HepG2 (cell line): Measurements from ENCODE around the gene MRAP. TPM values are rescaled to one million over a fixed set of nuclear protein-coding genes. Genes with fewer than 3 reads are reported as not detected.

Source experiments
- ARID2 ChIP-seq: sonication (generic); formaldehyde crosslinking; IDR thresholded peaks from 2 replicates; pipeline ENCODE4 v1.8.1; 2022; ENCODE audit warnings: mild to moderate bottlenecking, missing genetic modification reagents, borderline replicate concordance
- DMAP1 ChIP-seq: IDR thresholded peaks from 2 replicates; pipeline ENCODE4 v1.6.1; 2016
- ELF1 ChIP-seq: sonication (generic); formaldehyde crosslinking; IDR thresholded peaks from 2 replicates; pipeline ENCODE4 v1.4.0; 2020; ENCODE audit warnings: missing genetic modification reagents
- ELF4 ChIP-seq: sonication (generic); formaldehyde crosslinking; IDR thresholded peaks from 2 replicates; pipeline ENCODE4 v1.5.0; 2020; ENCODE audit warnings: missing genetic modification reagents, mild to moderate bottlenecking, moderate library complexity, borderline replicate concordance
- FOXA3 ChIP-seq: IDR thresholded peaks from 2 replicates; pipeline ENCODE4 v1.6.1; 2016; ENCODE audit warnings: missing genetic modification reagents, missing compliant biosample characterization
- MTF1 ChIP-seq: sonication (generic); formaldehyde crosslinking; IDR thresholded peaks from 2 replicates; pipeline ENCODE4 v1.5.0; 2020; ENCODE audit warnings: missing genetic modification reagents
- POLR2AphosphoS5 ChIP-seq: IDR thresholded peaks from 2 replicates; pipeline ENCODE4 v1.6.1; 2012; ENCODE audit warnings: low read depth, low read length
- RELA ChIP-seq: sonication (generic); formaldehyde crosslinking; IDR thresholded peaks from 2 replicates; pipeline ENCODE4 v1.4.0; 2020; ENCODE audit warnings: missing genetic modification reagents
- RFX1 ChIP-seq: fragments of 450-650 bp; IDR thresholded peaks from 2 replicates; pipeline ENCODE4 v1.6.1; 2017
- SAP130 ChIP-seq: IDR thresholded peaks from 2 replicates; pipeline ENCODE4 v1.6.1; 2016; ENCODE audit warnings: low read depth
- SP2 ChIP-seq: sonication (generic); formaldehyde crosslinking; IDR thresholded peaks from 2 replicates; pipeline ENCODE4 v1.5.1; 2020; ENCODE audit warnings: mild to moderate bottlenecking, missing genetic modification reagents
- STAG1 ChIP-seq: sonication (generic); formaldehyde crosslinking; IDR thresholded peaks from 2 replicates; pipeline ENCODE4 v1.4.0; 2020; ENCODE audit warnings: missing genetic modification reagents
- YY1 ChIP-seq: IDR thresholded peaks from 2 replicates; pipeline ENCODE4 v1.6.1; 2011; ENCODE audit warnings: low read length, low read depth, moderate library complexity, mild to moderate bottlenecking; ENCODE audit not compliant: insufficient read depth, insufficient replicate concordance
- ZBTB3 ChIP-seq: sonication (generic); formaldehyde crosslinking; IDR thresholded peaks from 2 replicates; pipeline ENCODE4 v1.4.0; 2020; ENCODE audit warnings: low read depth, mild to moderate bottlenecking, moderate library complexity, missing genetic modification reagents, borderline replicate concordance
- ZNF230 ChIP-seq: sonication (generic); formaldehyde crosslinking; IDR thresholded peaks from 2 replicates; pipeline ENCODE4 v1.4.0; 2020; ENCODE audit warnings: mild to moderate bottlenecking, missing genetic modification reagents
- ZNF235 ChIP-seq: sonication (generic); formaldehyde crosslinking; IDR thresholded peaks from 2 replicates; pipeline ENCODE4 v1.8.1; 2023; ENCODE audit warnings: mild to moderate bottlenecking, missing genetic modification reagents, borderline replicate concordance
- ZNF292 ChIP-seq: sonication (generic); formaldehyde crosslinking; IDR thresholded peaks from 2 replicates; pipeline ENCODE4 v1.8.1; 2022; ENCODE audit warnings: mild to moderate bottlenecking, low read depth, missing genetic modification reagents, borderline replicate concordance
- ZNF354B ChIP-seq: sonication (generic); formaldehyde crosslinking; IDR thresholded peaks from 2 replicates; pipeline ENCODE4 v1.8.0; 2022; ENCODE audit warnings: mild to moderate bottlenecking, missing genetic modification reagents
- ZNF749 ChIP-seq: sonication (generic); formaldehyde crosslinking; IDR thresholded peaks from 2 replicates; pipeline ENCODE4 v1.8.0; 2022; ENCODE audit warnings: mild to moderate bottlenecking, missing genetic modification reagents, moderate library complexity, borderline replicate concordance
- ZNF781 ChIP-seq: sonication (generic); formaldehyde crosslinking; IDR thresholded peaks from 2 replicates; pipeline ENCODE4 v1.5.1; 2020; ENCODE audit warnings: borderline replicate concordance, mild to moderate bottlenecking, missing genetic modification reagents; ENCODE audit errors: not compliant biosample characterization
- ZSCAN9 ChIP-seq: IDR thresholded peaks from 2 replicates; pipeline ENCODE4 v1.6.1; 2016; ENCODE audit warnings: borderline replicate concordance
- polyA plus RNA-seq, 8 experiments: library from polyadenylated mRNA; depleted of rRNA in 3 of 8; stranded (reverse) in 7 of 8; unstranded in 1 of 8; fragments of >200 nt; fragmentation: Illumina TruSeq in 4 of 8; extraction: Trizol in 4 of 8; gene quantifications; 2 replicates each; pipeline versions ENCODE4 v1.2.1 to v1.2.3, GENCODE V29; 2011 to 2016; ENCODE audit warnings: low read depth in 4 of 8, missing spikeins in 1 of 8, mixed read lengths in 1 of 8; ENCODE audit not compliant: insufficient read depth in 1 of 8
- total RNA-seq, 5 experiments: library from RNA; depleted of rRNA; stranded (reverse); fragments of >200 nt; fragmentation: Illumina TruSeq; extraction: Trizol; gene quantifications; 2 replicates each; pipeline ENCODE4 v1.2.3, GENCODE V29; 2016; ENCODE audit warnings: low read depth in 1 of 5
- TF ChIP-seq, protein P1 (sequence below): sonication (generic); formaldehyde crosslinking; IDR thresholded peaks from 2 replicates; pipeline ENCODE4 v1.5.1; 2020; ENCODE audit warnings: mild to moderate bottlenecking, missing genetic modification reagents, borderline replicate concordance
- TF ChIP-seq, protein P2 (sequence below): sonication (generic); formaldehyde crosslinking; IDR thresholded peaks from 2 replicates; pipeline ENCODE4 v1.4.0; 2020; ENCODE audit warnings: mild to moderate bottlenecking, missing genetic modification reagents
- TF ChIP-seq, protein P3 (sequence below): sonication (generic); formaldehyde crosslinking; IDR thresholded peaks from 2 replicates; pipeline ENCODE4 v1.4.0; 2020; ENCODE audit warnings: missing genetic modification reagents, mild to moderate bottlenecking, borderline replicate concordance
- TF ChIP-seq, protein P4 (sequence below): IDR thresholded peaks from 2 replicates; pipeline ENCODE4 v1.6.1; 2016; ENCODE audit warnings: low read depth
- TF ChIP-seq, protein P5 (sequence below): sonication (generic); formaldehyde crosslinking; IDR thresholded peaks from 2 replicates; pipeline ENCODE4 v1.5.0; 2020; ENCODE audit warnings: missing genetic modification reagents

MRAP gene
- total and polyA plus RNA-seq, 2 of the 13 experiments (the other 11 are each of a cell fraction or from before 2014, with no cell fraction given), result 0.46 to 1.2 TPM

DNA sequence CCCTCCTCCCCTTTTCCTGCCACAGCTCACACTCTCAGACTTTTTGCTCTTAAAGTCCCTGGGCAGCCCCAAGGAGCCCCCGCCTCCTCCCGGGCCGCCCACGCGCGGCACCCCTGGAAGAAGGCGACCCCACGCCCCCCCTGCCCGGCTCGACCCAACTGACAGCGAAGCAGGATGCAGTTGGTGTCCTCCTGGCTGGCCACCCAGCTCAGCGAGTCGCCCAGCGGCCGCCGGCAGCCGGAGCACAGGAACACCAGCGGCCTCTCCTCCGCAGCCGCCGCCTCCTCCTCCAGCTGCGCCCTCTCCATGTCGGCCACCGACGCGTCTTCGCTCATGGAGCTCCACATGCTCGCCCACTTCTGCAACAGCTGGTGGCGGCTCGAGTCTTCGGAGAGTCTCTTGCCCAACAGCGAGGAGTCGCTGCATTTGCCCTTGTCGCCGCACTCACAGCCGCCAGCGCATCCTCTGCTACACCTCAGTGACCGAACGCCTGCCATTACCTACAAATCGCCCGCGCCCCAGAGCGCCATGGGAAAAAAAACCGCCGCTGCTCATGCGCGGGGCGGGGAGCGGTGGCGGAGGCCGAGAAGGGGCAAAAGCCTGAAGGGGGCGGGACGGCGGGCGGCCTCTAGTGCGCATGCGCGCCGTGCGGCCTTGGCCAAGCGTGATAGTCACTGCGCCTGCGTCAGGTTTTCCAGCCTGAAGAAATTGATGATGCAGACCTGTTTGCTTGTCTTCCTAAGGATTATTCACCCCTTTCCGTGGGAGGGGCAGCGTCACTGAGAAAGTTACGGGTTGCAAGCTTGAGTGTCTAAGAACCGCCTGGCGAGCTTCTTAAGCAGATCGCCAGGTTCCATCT is 19.9 kb upstream of the MRAP start, which contains the start of gene MIS18A (continued):
- TF ChIP-seq FOXA3 (CRISPR knock-in tag), result no peak
- no peak for TF ChIP-seq ELF4
- TF ChIP-seq ELF1 (CRISPR knock-in tag), result 0 out of 2 replicates have a peak, but pooled peaks have one; percentile 47
- TF ChIP-seq, protein P1, sequence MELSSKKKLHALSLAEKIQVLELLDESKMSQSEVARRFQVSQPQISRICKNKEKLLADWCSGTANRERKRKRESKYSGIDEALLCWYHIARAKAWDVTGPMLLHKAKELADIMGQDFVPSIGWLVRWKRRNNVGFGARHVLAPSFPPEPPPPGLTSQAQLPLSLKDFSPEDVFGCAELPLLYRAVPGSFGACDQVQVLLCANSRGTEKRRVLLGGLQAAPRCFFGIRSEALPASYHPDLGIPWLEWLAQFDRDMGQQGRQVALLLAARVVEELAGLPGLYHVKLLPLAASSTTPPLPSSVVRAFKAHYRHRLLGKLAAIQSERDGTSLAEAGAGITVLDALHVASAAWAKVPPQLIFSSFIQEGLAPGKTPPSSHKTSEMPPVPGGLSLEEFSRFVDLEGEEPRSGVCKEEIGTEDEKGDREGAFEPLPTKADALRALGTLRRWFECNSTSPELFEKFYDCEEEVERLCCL (CRISPR knock-in tag), result no peak
- 0 out of 2 replicates have a peak, but pooled peaks have one; percentile 43 for TF ChIP-seq SP2 (CRISPR knock-in tag)
- TF ChIP-seq RELA (CRISPR knock-in tag), result no peak
- TF ChIP-seq RFX1, result no peak
- no peak for TF ChIP-seq ZNF781 (CRISPR knock-in tag)
- peak; percentile 40; the same call in 1 of the 2 replicates for TF ChIP-seq DMAP1 (CRISPR knock-in tag)
- no peak for TF ChIP-seq ZSCAN9 (CRISPR knock-in tag)
- TF ChIP-seq ZNF354B (CRISPR knock-in tag), result no peak
- peak; percentile 47; the same call in 1 of the 2 replicates for TF ChIP-seq ARID2 (CRISPR knock-in tag)
- TF ChIP-seq ZNF235 (CRISPR knock-in tag), result no peak
- TF ChIP-seq ZNF749 (CRISPR knock-in tag), result peak; percentile 31; the same call in 1 of the 2 replicates
- TF ChIP-seq, protein P2, sequence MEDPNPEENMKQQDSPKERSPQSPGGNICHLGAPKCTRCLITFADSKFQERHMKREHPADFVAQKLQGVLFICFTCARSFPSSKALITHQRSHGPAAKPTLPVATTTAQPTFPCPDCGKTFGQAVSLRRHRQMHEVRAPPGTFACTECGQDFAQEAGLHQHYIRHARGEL (CRISPR knock-in tag), result peak; percentile 83; the same call in 1 of the 2 replicates
- TF ChIP-seq ZNF230 (CRISPR knock-in tag), result peak; percentile 80
- TF ChIP-seq, protein P3, sequence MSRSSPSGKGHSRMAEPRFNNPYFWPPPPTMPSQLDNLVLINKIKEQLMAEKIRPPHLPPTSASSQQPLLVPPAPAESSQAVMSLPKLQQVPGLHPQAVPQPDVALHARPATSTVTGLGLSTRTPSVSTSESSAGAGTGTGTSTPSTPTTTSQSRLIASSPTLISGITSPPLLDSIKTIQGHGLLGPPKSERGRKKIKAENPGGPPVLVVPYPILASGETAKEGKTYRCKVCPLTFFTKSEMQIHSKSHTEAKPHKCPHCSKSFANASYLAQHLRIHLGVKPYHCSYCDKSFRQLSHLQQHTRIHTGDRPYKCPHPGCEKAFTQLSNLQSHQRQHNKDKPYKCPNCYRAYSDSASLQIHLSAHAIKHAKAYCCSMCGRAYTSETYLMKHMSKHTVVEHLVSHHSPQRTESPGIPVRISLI (CRISPR knock-in tag), result peak; percentile 97
- 0 out of 2 replicates have a peak, but pooled peaks have one; percentile 2 for TF ChIP-seq STAG1 (CRISPR knock-in tag)
- TF ChIP-seq ZNF292 (CRISPR knock-in tag), result peak; percentile 40; the same call in 1 of the 2 replicates
- TF ChIP-seq, protein P4, sequence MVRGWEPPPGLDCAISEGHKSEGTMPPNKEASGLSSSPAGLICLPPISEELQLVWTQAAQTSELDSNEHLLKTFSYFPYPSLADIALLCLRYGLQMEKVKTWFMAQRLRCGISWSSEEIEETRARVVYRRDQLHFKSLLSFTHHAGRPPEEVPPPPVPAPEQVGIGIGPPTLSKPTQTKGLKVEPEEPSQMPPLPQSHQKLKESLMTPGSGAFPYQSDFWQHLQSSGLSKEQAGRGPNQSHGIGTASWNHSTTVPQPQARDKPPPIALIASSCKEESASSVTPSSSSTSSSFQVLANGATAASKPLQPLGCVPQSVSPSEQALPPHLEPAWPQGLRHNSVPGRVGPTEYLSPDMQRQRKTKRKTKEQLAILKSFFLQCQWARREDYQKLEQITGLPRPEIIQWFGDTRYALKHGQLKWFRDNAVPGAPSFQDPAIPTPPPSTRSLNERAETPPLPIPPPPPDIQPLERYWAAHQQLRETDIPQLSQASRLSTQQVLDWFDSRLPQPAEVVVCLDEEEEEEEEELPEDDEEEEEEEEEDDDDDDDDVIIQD (CRISPR knock-in tag), result no peak
- TF ChIP-seq POLR2AphosphoS5, result peak; percentile 96
- TF ChIP-seq MTF1 (CRISPR knock-in tag), result no peak
- TF ChIP-seq ZBTB3 (CRISPR knock-in tag), result no peak
- peak; percentile 99 for TF ChIP-seq SAP130 (CRISPR knock-in tag)
- TF ChIP-seq, protein P5, sequence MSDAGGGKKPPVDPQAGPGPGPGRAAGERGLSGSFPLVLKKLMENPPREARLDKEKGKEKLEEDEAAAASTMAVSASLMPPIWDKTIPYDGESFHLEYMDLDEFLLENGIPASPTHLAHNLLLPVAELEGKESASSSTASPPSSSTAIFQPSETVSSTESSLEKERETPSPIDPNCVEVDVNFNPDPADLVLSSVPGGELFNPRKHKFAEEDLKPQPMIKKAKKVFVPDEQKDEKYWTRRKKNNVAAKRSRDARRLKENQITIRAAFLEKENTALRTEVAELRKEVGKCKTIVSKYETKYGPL (CRISPR knock-in tag), result no peak
- TF ChIP-seq YY1, result peak; percentile 87
